GM12872 (cell line): ENCODE results near the gene MAST2.

Experiments used
- TF ChIP-seq, protein P1 (sequence below): IDR thresholded peaks from 3 replicates; pipeline ENCODE4 v1.5.1; 2011; ENCODE audit warnings: low read depth, mild to moderate bottlenecking, low read length, moderate library complexity; ENCODE audit not compliant: insufficient read depth

Gene MAST2

DNA sequence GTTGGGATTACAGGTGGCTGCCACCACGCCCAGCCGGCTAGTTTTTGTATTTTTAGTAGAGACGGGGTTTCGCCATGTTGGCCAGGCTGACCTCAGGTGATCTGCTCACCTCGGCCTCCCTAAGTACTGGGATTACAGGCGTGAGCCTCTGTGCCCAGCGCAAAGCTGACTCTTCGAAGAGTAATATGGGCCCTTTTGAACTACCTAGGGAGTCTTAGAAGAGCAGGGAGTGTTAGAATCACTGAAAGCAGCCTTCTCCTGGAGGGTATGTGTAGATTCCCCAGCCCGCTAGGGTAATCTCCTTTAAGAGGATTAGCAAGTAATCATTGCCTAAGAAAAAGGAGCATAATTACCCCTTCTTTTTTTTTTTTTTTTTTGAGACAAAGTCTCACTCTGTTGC lies 6.5 kb upstream of the MAST2 start:
- TF ChIP-seq, protein P1, sequence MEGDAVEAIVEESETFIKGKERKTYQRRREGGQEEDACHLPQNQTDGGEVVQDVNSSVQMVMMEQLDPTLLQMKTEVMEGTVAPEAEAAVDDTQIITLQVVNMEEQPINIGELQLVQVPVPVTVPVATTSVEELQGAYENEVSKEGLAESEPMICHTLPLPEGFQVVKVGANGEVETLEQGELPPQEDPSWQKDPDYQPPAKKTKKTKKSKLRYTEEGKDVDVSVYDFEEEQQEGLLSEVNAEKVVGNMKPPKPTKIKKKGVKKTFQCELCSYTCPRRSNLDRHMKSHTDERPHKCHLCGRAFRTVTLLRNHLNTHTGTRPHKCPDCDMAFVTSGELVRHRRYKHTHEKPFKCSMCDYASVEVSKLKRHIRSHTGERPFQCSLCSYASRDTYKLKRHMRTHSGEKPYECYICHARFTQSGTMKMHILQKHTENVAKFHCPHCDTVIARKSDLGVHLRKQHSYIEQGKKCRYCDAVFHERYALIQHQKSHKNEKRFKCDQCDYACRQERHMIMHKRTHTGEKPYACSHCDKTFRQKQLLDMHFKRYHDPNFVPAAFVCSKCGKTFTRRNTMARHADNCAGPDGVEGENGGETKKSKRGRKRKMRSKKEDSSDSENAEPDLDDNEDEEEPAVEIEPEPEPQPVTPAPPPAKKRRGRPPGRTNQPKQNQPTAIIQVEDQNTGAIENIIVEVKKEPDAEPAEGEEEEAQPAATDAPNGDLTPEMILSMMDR, result no peak

DNA sequence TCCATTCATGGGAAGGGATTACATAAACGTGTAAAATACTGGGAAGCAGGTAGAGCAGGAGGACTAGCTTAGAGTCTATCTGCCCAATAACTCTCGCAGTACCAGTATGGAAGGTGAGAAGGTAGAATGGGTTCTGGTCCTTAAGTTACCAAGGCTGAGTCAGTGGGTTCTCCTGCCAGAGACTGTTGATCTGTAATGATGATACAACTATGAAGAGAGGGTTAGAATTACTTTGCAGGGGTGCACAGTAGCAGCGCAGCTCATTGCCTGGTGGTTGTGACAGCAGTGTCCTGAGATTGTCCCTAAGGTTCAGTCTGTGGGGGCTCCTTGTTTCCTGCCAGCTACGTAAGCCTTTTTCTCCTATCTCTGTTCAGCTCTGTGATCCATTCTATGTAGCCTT lies 2.5 kb upstream of the MAST2 start:
- TF ChIP-seq, protein P1, result no peak

DNA sequence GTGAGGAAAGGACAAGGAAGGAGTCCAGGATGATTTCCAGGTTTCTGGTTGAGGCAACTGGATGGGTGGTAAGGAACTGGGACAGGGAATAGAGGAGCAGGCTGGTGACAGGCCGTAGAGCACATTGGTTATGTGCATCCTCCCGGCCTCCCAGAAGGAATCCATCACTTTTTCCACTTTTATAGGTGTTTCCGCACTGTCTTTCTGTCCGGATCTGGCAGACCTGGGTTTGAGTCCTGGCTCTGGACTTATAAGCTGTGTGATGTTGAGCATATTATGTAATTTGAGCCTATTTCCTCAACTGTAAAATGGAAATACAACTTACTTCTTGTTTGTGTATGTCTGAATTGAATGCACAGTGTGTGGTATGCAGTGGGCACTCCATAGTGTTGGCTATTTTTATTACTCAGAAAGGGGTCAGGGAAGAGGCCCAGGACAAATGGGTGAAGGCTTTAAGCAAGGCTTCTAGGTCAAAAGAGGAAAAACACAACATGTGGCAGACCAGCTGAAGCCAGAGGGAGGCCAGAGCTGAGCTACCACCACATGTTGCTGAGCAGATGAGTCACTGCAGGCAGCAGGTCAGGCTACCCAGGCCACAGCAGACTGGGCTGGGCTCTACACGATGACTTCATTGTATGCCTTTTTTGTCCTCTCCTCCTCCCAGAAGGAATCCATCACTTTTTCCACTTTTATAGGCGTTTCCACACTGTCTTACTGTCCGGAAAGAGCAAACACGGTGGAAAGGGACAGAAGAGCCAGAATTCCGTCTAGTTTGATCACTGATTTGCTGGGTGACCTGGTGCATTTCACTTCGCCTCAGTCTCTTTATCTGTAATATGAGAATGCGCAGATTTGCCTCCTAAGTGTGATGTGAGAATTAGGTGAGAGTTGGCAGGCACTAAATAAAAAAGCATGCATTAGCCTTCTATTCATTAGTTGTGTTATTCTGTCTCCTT lies 791 bp upstream of the MAST2 start:
- TF ChIP-seq, protein P1, result no peak

DNA sequence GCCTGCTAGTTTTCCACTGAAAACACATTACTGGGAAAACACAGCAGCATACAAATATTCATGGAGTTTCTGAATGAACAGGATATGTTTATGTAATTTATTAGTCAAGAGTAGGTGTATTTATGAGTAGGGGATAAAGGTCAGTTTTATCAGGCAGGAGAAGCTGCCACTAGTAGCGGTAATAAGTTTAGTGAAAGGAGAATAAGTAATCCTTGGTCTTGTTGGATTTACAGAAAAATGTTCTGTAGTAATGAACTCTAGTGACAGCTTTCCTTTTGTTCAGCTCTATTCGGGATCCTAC lies 1.2 kb downstream of the MAST2 start:
- TF ChIP-seq, protein P1, result no peak

DNA sequence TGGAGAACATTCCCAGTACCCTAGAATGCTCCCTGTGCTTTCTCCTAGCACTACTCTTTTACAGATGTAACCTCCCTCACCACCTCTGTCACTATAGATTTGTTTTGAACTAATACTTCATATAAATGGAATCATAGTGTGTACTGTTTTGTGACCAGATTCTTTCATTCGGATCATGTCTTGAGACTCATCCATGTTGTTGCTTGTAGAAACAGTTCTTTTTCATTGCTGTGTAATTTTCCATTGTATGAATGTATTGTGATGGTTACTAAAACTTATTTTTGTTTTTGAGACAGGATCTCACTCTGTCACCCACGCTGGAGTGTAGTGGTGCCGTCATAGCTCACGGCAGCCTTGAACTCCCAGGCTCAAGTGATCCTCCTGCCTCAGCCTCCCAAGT lies 2.7 kb downstream of the MAST2 start:
- TF ChIP-seq, protein P1, result no peak

DNA sequence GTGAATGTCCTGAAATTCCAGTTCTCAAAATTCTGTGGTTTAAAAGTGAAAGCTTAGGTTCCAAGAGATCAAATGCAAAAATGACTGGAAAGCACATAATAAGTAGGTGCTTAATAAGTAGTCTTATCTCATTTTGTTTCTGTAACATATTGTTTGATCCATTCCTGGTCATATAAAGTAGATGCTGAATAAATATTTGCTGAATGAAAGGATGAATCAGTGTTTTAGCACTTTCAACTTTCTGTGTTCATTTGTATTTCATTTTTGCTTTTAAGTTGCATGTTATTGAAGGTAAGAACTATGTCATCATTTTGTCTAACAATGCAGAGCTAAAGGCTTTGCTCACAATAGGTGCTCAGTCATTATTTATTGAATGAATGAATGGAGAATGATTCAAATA lies 6.3 kb downstream of the MAST2 start:
- TF ChIP-seq, protein P1, result no peak

DNA sequence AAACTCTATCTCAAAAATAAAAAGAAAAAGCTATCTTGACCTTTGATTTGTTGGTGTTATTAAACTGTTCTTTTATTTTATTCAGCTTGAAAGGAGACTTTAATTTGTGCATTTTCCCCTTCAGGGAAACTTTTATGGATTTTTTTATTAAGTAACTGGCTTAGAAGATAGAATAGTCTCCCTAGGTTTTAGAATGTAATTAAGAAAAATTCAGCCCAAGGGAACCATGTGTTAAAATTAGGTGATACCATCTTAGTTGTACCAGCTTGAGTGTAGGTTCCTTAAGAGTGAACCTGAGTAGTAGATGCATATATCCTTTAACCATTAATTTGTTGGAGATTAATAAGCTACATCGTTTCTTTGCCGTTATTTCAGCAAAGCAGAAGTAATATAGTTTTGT lies 11.4 kb downstream of the MAST2 start:
- TF ChIP-seq, protein P1, result no peak
